NCI-H69 (cell line): ENCODE results near the gene CACNB3.
"Not testable (repeated sequence)": the region's sequence is repeated elsewhere in the genome, so short reads cannot be mapped to it uniquely, and the experiment has no call there.

Experiments used
- DNase-seq: peaks from one replicate; lab custom pipeline; 2025; lab: John Stamatoyannopoulos, UW

CACNB3 gene

DNA sequence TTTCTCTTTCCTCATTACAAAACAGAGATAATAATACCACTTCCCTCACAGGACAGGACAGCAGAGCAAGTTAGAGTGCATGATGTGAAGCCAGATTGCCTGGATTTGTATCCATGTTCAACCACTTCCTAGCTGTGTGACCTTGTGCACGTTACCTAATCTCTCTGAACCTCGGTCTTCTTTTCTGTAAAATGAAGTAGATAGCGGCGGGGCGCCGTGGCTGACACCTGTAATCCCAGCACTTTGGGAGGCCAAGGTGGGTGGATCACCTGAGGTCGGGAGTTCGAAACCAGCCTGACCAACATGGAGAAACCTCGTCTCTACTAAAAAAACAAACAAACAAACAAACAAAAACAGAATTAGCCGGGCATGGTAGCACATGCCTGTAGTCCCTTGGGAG, 36.6 kb downstream of the CACNB3 start:
- DNase-seq, result not testable (repeated sequence)

DNA sequence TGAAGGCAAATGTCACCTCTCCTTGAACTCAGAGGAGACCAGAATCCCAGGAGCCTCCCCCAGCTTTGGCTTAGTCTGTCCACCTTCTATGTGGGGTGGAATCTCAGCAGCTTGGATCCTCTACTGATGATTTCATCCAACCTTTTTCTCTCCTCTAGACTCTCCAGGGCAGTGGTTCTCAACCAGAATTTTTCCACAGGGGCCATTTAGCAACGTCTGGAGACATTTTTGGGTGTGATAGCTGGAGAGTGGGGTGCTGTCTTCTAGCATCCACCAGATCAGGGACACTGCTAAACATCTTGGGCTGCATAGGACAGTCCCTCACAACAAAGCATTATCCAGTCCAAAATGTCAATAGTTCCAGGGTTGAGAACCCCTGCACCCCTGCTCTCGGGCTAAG, 38.1 kb downstream of the CACNB3 start:
- DNase-seq, result no peak

GRCh38 chr12:48857278-48857994, 39.1 kb downstream of the CACNB3 start:
- DNase-seq, result peak; percentile 44

- DNase-seq, result no peak
Measured at GRCh38 chr12:48858043-48858442, 39.7 kb downstream of the CACNB3 start.

- DNase-seq, result no peak
Measured at GRCh38 chr12:48859607-48860006, 41.3 kb downstream of the CACNB3 start.

GRCh38 chr12:48860236-48860635, 41.9 kb downstream of the CACNB3 start:
- not testable (repeated sequence) for DNase-seq

DNA sequence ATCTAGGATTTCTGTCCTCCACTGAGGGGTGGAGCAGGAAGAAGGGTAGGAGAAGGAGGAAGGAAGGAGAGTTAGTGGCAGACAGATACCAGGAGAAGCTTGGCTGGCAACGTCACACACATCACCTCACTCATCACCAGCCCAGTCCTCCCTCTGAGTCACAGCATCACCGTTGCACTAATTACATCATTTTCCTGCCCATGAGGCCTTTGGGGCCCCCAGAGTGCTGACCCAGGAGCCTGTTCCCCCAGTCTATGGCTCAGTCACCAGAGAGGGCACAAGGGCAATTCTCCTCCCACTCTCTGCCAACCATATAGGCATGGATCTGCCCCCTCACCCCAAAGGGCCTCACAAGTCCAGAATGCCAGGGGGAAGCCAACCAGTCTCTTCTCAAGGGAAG, 42.8 kb downstream of the CACNB3 start:
- no peak for DNase-seq

- no peak for DNase-seq
Measured at GRCh38 chr12:48862760-48863159, 44.5 kb downstream of the CACNB3 start.

DNA sequence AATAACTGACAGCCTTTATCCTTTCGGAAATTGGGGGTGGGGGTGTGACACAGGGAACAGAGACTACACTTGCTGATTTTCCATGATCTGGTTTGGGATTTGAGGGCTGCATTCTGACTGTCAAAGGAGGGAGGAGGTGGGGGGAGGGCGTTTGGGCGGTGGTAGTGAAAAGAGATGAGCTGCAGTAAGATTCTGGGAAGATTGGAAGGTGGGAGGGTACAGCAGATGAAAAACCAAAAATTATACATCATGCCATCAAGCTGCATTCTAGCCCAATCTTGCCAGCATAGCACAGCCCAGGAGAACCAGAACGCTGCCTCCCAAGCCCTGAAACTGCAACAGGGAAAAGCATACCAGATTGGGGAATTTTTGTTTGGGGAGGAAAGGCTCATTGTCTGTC, 45.0 kb downstream of the CACNB3 start:
- DNase-seq, result no peak

GRCh38 chr12:48865281-48866051, 47.2 kb downstream of the CACNB3 start, which contains the start of gene RND1:
RND1 (minus strand) TSS chr12:48865870; CDS start chr12:48865767, 103 bp downstream.
- peak; percentile 98 for DNase-seq

DNA sequence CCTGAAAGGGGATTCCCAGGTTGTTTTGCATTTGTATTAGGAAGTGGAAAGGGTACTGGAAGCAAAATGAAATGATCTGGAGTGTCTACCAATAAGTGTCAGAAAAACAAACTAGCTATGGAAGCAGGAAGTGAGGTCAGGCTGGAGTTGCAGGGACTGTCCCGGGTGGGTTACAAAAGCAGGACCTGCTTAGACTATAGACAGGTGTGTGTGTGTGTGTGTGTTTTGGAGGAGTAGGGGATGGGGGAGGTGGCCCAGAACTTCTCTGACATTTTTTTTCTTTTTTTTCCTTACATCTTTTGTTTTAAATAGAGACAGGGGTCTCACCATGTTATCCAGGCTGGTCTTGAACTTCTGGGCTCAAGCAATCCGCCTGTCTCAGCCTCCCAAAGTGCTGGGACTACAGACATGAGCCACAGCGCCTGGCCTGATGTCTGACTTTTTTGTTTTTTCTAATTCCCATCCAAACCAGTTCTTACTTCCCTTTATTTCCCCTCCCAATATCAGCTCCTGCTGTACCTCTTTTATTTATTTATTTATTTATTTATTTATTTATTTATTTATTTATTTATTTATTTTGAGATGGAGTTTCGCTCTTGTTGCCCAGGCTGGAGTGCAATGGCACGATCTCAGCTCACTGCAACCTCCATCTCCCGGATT, 47.9 kb downstream of the CACNB3 start:
- DNase-seq, result no peak

GRCh38 chr12:48868451-48868850, 50.2 kb downstream of the CACNB3 start:
- no peak for DNase-seq

DNA sequence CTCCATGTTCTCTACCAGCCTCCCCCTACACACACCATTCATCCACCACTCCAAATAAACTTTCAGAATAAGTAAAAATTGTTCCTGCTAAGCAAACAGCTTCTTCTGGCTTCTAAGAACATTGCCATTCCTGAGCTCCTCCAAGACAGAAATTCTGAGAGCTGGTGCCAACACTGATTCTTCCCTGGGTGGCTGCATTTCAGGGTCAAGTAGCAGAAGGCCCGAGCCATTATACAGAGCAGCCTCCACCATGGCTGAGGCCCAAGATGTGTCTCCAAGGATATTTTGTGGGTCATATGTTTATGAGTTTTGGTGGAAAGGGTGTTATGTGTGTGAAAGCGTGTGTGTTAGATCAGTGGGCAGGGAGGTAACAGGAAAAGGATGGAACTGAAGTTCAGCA, 50.9 kb downstream of the CACNB3 start:
- DNase-seq, result no peak

- no peak for DNase-seq
Measured at GRCh38 chr12:48873096-48873495, 54.8 kb downstream of the CACNB3 start.

DNA sequence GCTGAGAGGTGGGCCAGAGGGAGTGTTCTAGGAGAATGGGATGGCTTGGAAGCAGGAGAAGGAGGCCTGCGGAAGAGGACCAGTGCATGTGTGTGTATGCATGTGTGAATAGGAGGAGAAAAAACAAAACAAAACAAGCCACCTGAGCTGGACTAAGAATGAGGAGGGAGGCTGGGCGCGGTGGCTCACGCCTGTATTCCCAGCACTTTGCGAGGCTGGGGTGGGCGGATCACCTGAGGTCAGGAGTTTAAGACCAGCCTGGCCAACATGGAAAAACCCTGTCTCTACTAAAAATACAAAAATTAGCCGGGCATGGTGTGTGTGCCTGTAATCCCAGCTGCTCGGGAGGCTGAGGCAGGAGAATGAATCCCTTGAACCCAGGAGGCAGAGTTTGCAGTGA, 55.2 kb downstream of the CACNB3 start:
- DNase-seq, result not testable (repeated sequence)

DNA sequence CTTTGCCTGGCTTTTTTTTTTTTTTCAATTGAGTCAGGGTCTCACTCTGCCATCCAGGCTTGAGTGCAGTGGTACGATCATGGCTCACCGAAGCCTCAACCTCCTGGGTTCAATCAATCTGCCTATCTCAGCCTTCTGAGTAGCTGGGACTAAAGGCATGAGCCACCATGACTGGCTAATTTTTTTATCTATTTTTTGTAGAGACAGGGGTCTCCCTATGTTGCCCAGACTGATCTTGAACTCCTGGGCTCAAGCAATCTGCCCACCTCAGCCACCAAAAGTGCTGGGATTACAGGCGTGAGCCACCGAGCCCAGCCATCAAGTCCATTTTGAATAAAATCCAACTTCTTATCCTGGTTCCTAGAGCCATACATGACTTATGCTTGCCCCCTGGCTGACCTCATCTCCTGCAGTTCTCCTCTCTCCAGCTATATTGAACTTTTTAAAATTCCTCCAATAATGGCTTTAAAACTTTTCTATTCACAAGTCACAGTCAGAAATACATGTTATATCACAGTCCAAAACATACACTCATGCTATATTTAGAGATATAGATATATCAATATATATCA, 57.7 kb downstream of the CACNB3 start:
- no peak for DNase-seq
